B cell (primary cell): ENCODE results near the gene RAD23A. TPM values are rescaled to one million over a fixed set of nuclear protein-coding genes. Genes with fewer than 3 reads are reported as not detected.

ENCODE experiments used
- ATAC-seq: fragments of 200-7000 bp; cut with Tn5 transposase; one replicate; pipeline ENCODE4 v1.10.0; 2021; ENCODE audit warnings: low read depth, mild to moderate bottlenecking, moderate number of reproducible peaks, moderate library complexity
- CTCF ChIA-PET: fragments of 350-600 bp; sonication (Branson Sonifier 250); formaldehyde crosslinking; loops from one replicate; lab custom pipeline; 2021; ENCODE audit warnings: antibody characterized with exemption, inconsistent platforms; lab: Charles Lee
- POLR2A ChIA-PET: fragments of 350-600 bp; sonication (Branson Sonifier 250); formaldehyde crosslinking; loops from one replicate; lab custom pipeline; 2021; ENCODE audit warnings: antibody characterized with exemption; lab: Charles Lee
- DNase-seq: peaks from one replicate; pipeline ENCODE4 v3.0.0; 2013
- H2AFZ ChIP-seq: 2 replicates; pipeline ENCODE4 v1.6.1; 2012; ENCODE audit warnings: mild to moderate bottlenecking, low read depth, low read length; ENCODE audit not compliant: insufficient read depth, poor library complexity, severe bottlenecking
- H3K27ac ChIP-seq, 2 donors: 1 replicate in 1 of 2; 2 replicates in 1 of 2; pipeline ENCODE4 v1.5.1; 2012 to 2013; ENCODE audit warnings: low read length in 2 of 2, mild to moderate bottlenecking in 2 of 2, moderate library complexity in 1 of 2
- H3K27me3 ChIP-seq, 4 experiments: fragments of 200-600 bp in 1 of 4; sonication (generic) in 1 of 4; replicated peaks in 1 of 4; 1 replicate in 2 of 4; 2 replicates in 2 of 4; pipeline versions ENCODE4 v1.6.1 to v1.7.0; 2013 to 2016; ENCODE audit warnings: low read length in 3 of 4, mild to moderate bottlenecking in 2 of 4, mixed read lengths in 1 of 4, moderate library complexity in 1 of 4; ENCODE audit not compliant: insufficient read depth in 4 of 4, control insufficient read depth in 3 of 4; ENCODE audit errors: control extremely low read depth in 1 of 4
- H3K36me3 ChIP-seq, 2 experiments: replicated peaks in 1 of 2; 1 replicate in 1 of 2; 2 replicates in 1 of 2; pipeline versions ENCODE4 v1.6.1 to v1.7.1; 2013; ENCODE audit warnings: low read length in 1 of 2; ENCODE audit not compliant: insufficient read depth in 2 of 2, control insufficient read depth in 1 of 2; ENCODE audit errors: control extremely low read depth in 1 of 2, extremely low read depth in 1 of 2
- H3K4me1 ChIP-seq, 2 donors: fragments of 200-600 bp in 1 of 2; sonication (generic) in 1 of 2; 1 replicate in 1 of 2; 2 replicates in 1 of 2; pipeline versions ENCODE4 v1.5.1 to v1.6.1; 2013 to 2017; ENCODE audit warnings: low read length in 2 of 2; ENCODE audit not compliant: control insufficient read depth in 2 of 2, insufficient read depth in 2 of 2
- H3K4me2 ChIP-seq: replicated peaks from 2 replicates; pipeline ENCODE3; 2012; ENCODE audit warnings: mild to moderate bottlenecking, low read depth, low read length; ENCODE audit not compliant: poor library complexity, severe bottlenecking
- H3K4me3 ChIP-seq, 5 experiments: fragments of 200-600 bp in 1 of 5; sonication (generic) in 1 of 5; 1 replicate in 3 of 5; 2 replicates in 2 of 5; pipeline versions ENCODE4 v1.5.1 to v1.7.0; 2011 to 2016; ENCODE audit warnings: low read length in 4 of 5, mild to moderate bottlenecking in 4 of 5, low read depth in 2 of 5, control low read depth in 1 of 5, moderate library complexity in 1 of 5; ENCODE audit not compliant: insufficient read depth in 1 of 5; ENCODE audit errors: control extremely low read depth in 1 of 5, extremely low read depth in 1 of 5
- H3K79me2 ChIP-seq: fragments of 200-600 bp; sonication (generic); one replicate; pipeline ENCODE4 v1.6.0; 2016; ENCODE audit warnings: low read length; ENCODE audit not compliant: control insufficient read depth, insufficient read depth
- H3K9ac ChIP-seq: fragments of 200-600 bp; sonication (generic); 2 replicates; pipeline ENCODE4 v1.6.1; 2017; ENCODE audit warnings: mild to moderate bottlenecking, low read length, moderate library complexity
- H3K9me3 ChIP-seq, 3 donors: one replicate each; pipeline versions ENCODE4 v1.6.1 to v1.7.1; 2013; ENCODE audit warnings: low read length in 2 of 3; ENCODE audit not compliant: control insufficient read depth in 2 of 3, insufficient read depth in 1 of 3; ENCODE audit errors: control extremely low read depth in 1 of 3
- H4K20me1 ChIP-seq: 2 replicates; pipeline ENCODE4 v1.6.0; 2012; ENCODE audit warnings: mild to moderate bottlenecking, low read length; ENCODE audit not compliant: insufficient read depth, control insufficient read depth, poor library complexity, severe bottlenecking
- H3K27ac Mint-ChIP-seq: one replicate; pipeline ENCODE4 v1.8.0; 2021; ENCODE audit warnings: mixed read lengths
- H3K27me3 Mint-ChIP-seq: one replicate; pipeline ENCODE4 v1.8.0; 2021; ENCODE audit warnings: mixed read lengths
- H3K4me1 Mint-ChIP-seq: one replicate; pipeline ENCODE4 v1.8.0; 2021; ENCODE audit warnings: mixed read lengths
- H3K4me3 Mint-ChIP-seq: one replicate; pipeline ENCODE4 v1.8.0; 2021; ENCODE audit warnings: mixed read lengths
- H3K9me3 Mint-ChIP-seq: one replicate; pipeline ENCODE4 v1.8.0; 2022; ENCODE audit warnings: mixed read lengths; ENCODE audit not compliant: insufficient read depth
- CTCF ChIP-seq: fragments of 200-600 bp; IDR thresholded peaks from one replicate; pipeline ENCODE4 v1.8.0; 2022; ENCODE audit warnings: antibody characterized with exemption, mild to moderate bottlenecking
- EZH2 ChIP-seq: IDR thresholded peaks from 2 replicates; pipeline ENCODE4 v1.6.1; 2012; ENCODE audit warnings: borderline replicate concordance, low read depth, mild to moderate bottlenecking, moderate library complexity, low read length; ENCODE audit not compliant: insufficient read depth, poor library complexity, severe bottlenecking
- WGBS: methylation state at CpG from one replicate; pipeline ENCODE4 v1.1.5; 2013; ENCODE audit warnings: missing lambda C conversion rate; ENCODE audit not compliant: insufficient coverage; 5-methylcytosine and 5-hydroxymethylcytosine counted together
- intact Hi-C: fragments of 100-400 bp; cut with micrococcal nuclease; formaldehyde crosslinking; loops from one replicate; pipeline ENCODE4 v1.10.0; 2022
- polyA plus RNA-seq: library from polyadenylated mRNA; depleted of rRNA; stranded (reverse); fragments of >200 nt; gene quantifications from 2 replicates; pipeline ENCODE4 v1.2.3, GENCODE V29; 2012
- total RNA-seq, 2 donors: library from RNA; stranded (reverse); fragments of 120-200 nt in 1 of 2; gene quantifications; 1 replicate in 1 of 2; 2 replicates in 1 of 2; pipeline versions ENCODE4 v1.2.3 to v1.2.4, GENCODE V29; 2013 to 2022

RAD23A gene
- total and polyA plus RNA-seq, 2 donors (not counting 1 experiment from before 2014, with no cell fraction given): 100 to 106 TPM

GRCh38 chr19:12937927-12938778 is 7.5 kb upstream of the RAD23A start, which contains the start of gene CALR:
CALR (plus strand) TSS chr19:12938609; CDS start chr19:12938680, 71 bp downstream.
- no peaks in the 10 kb centered on the region for H3K9me3 Mint-ChIP-seq
- Histone ChIP-seq H3K4me3 (peak within 1 kb of the TSS; percentile 77 to 95 (median 93)), H2AFZ (peak within 1 kb of the TSS; percentile 69), H3K4me1 (peaks cover 38 to 58% of the 10 kb centered on the region in 2 donors), H3K9me3 (no peaks in the 10 kb centered on the region), H3K4me2 (peak within 1 kb of the TSS; percentile 89), H4K20me1 (peaks cover 41% of the 10 kb centered on the region), H3K27me3 (no peaks in the 10 kb centered on the region), H3K9ac (peak within 1 kb of the TSS; percentile 99), H3K36me3 (peaks cover 0 to 34% of the 10 kb centered on the region in 2 experiments), H3K79me2 (peaks cover 59% of the 10 kb centered on the region), H3K27ac (peak within 1 kb of the TSS; percentile 79 to 97)
- peak within 1 kb of the TSS; percentile 98 for H3K4me3 Mint-ChIP-seq
- H3K27me3 Mint-ChIP-seq: no peaks in the 10 kb centered on the region
- TF ChIP-seq CTCF (no peak), EZH2 (no peak)
- POLR2A ChIA-PET: interaction anchor here (0.6 to 1.7 kb wide), 7 partner anchors 10 to 1014 kb away, joined by 3 to 9 read pairs (median 4); partner anchors contain the start of genes FBXW9, GCDH and SYCE2
- intact Hi-C loops: loop anchor here (1.0 to 2.0 kb wide), 4 partner anchors 19 to 47 kb away; partner anchors contain the start of genes GADD45GIP1, GCDH and SYCE2
- DNase-seq (peak; percentile 100), ATAC-seq (peak; percentile 86)
- peaks cover 55% of the 10 kb centered on the region for H3K4me1 Mint-ChIP-seq
- WGBS: under 1% methylated on average over 62 of the region's 63 CpGs
- H3K27ac Mint-ChIP-seq: peak within 1 kb of the TSS; percentile 96
- CTCF ChIA-PET: interaction anchor here (0.7 to 1.4 kb wide), 6 partner anchors 9 to 155 kb away, joined by 3 to 11 read pairs (median 3); no protein-coding TSS in a partner anchor
